Astrocyte of the cerebellum (primary cell): Measurements from ENCODE around the gene TUBB2A.

ENCODE experiments used
- DNase-seq: peaks from one replicate; pipeline ENCODE4 v3.0.0-alpha.2; 2011; ENCODE audit warnings: low read depth
- H3K4me3 ChIP-seq: 2 replicates; pipeline ENCODE4 v1.5.1; 2011; ENCODE audit warnings: mild to moderate bottlenecking, low read depth, low read length, moderate library complexity
- CTCF ChIP-seq: IDR thresholded peaks from 2 replicates; pipeline ENCODE4 v1.5.1; 2012; ENCODE audit warnings: low read length, low read depth, moderate library complexity, mild to moderate bottlenecking; ENCODE audit errors: missing control alignments
- in situ Hi-C: cut with HindIII; loops from 2 replicates; pipeline ENCODE4 v1.10.0; 2017; ENCODE audit warnings: low sequenced_read_pairs

Gene TUBB2A

GRCh38 chr6:3117912-3118352 is 39.4 kb downstream of the TUBB2A start:
- in situ Hi-C loops = no loop called here
- peak overlapping the region; percentile 76 for H3K4me3 ChIP-seq
- no peak for TF ChIP-seq CTCF
- DNase-seq = no peak

- TF ChIP-seq CTCF = no peak
- no peak for DNase-seq
- in situ Hi-C loops = no loop called here
- no peak overlapping the region for H3K4me3 ChIP-seq
Observed at GRCh38 chr6:3114377-3114776, 43.0 kb downstream of the TUBB2A start.

- DNase-seq = no peak
- in situ Hi-C loops = no loop called here
- H3K4me3 ChIP-seq = no peak overlapping the region
- TF ChIP-seq CTCF = no peak
Observed at GRCh38 chr6:3109761-3110160, 47.6 kb downstream of the TUBB2A start.

GRCh38 chr6:3108746-3109414 is 48.5 kb downstream of the TUBB2A start:
- TF ChIP-seq CTCF = no peak
- in situ Hi-C loops = no loop called here
- H3K4me3 ChIP-seq = no peak overlapping the region
- DNase-seq = no peak
